Effector CD8-positive, alpha-beta T cell (primary cell): Measurements from ENCODE around the gene THAP3.
A peak's percentile ranks its signal among the peaks of the same experiment; 100 is the strongest.
"Not testable (repeated sequence)": the region's sequence is repeated elsewhere in the genome, so short reads cannot be mapped to it uniquely, and the experiment has no call there.

Experiments
- DNase-seq: peaks from one replicate; lab custom pipeline; 2025; lab: John Stamatoyannopoulos, UW

Gene THAP3

GRCh38 chr1:6591222-6591621 is 33.4 kb upstream of the THAP3 start:
- no peak for DNase-seq

GRCh38 chr1:6591644-6592043 is 33.0 kb upstream of the THAP3 start:
- no peak for DNase-seq

- DNase-seq = no peak
Observed at GRCh38 chr1:6592441-6592840, 32.2 kb upstream of the THAP3 start.

- no peak for DNase-seq
Observed at GRCh38 chr1:6592865-6593593, 31.6 kb upstream of the THAP3 start.

DNA sequence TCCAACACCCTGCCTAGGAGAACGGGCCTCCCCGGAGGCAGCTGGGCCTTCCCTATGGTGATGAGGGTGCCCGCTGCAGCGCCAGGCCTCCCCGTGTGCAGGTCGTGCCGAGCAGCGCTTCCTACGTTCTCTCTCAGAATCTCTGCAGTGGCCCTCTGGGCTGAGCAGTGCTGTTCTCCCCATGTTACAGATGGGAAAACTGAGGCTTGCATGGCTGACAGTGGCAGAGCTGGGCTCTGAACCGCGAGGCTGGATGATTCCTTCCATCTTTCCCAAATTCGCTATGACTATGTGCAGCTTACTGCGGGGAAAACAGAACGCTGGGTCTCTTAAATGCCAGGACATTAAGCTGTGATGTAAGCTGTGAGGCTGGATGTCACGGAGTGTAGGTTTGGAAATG is 30.9 kb upstream of the THAP3 start:
- DNase-seq = no peak

GRCh38 chr1:6594977-6595740 is 29.5 kb upstream of the THAP3 start:
- DNase-seq = no peak

- DNase-seq = no peak
Observed at GRCh38 chr1:6596351-6596750, 28.3 kb upstream of the THAP3 start.

- no peak for DNase-seq
Observed at GRCh38 chr1:6596886-6597776, 27.5 kb upstream of the THAP3 start.

DNA sequence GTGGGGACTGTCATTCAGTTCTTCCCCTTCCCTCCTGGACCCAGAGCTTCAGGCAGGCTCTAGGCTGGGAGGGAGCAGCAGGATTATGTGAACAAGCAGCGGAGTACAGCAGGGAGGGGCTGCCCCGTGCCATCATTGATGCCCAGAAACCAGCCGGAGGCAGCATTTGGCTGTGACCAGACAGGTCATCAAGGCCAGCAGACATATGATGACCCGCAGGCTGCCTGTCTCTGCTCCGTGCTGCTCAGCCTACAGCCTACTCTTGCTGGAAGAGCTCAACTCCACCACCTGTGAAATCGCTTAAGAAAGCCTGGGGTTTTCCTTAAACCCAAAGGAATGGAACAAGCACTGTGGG is 26.9 kb upstream of the THAP3 start:
- no peak for DNase-seq

- DNase-seq = no peak
Observed at GRCh38 chr1:6599141-6599975, 25.3 kb upstream of the THAP3 start.

GRCh38 chr1:6599991-6600390 is 24.7 kb upstream of the THAP3 start:
- DNase-seq = not testable (repeated sequence)

DNA sequence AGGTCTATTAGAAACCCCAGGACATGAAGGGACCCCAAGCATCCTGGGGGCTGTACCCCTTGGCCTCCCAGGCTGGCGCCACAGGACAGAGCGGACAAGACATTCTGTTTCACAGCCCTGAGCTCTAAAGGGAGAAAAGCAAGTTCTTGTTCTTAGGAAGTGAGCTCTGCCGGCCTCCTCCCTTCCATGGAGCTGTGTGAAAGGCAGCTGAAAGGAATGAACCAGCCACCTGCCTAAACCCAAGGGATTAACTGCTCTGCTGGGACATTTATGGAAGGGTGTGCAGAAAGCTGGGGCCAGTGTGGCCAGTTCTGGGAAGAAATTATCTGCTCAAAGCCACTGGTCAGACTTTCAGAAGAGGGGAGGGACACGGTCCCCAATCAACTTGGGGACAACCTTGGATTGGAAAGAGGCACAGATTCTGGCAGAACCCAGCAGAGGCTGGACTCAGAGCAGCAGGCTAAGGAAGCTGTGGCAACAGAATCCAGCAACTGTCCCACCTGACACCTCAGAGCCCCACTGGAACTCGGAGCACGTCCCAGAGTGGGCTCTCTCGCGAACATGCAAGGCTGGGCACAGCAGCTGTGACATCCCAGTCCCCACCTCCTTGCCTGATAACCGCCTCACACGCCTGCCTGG is 24.1 kb upstream of the THAP3 start:
- no peak for DNase-seq

DNA sequence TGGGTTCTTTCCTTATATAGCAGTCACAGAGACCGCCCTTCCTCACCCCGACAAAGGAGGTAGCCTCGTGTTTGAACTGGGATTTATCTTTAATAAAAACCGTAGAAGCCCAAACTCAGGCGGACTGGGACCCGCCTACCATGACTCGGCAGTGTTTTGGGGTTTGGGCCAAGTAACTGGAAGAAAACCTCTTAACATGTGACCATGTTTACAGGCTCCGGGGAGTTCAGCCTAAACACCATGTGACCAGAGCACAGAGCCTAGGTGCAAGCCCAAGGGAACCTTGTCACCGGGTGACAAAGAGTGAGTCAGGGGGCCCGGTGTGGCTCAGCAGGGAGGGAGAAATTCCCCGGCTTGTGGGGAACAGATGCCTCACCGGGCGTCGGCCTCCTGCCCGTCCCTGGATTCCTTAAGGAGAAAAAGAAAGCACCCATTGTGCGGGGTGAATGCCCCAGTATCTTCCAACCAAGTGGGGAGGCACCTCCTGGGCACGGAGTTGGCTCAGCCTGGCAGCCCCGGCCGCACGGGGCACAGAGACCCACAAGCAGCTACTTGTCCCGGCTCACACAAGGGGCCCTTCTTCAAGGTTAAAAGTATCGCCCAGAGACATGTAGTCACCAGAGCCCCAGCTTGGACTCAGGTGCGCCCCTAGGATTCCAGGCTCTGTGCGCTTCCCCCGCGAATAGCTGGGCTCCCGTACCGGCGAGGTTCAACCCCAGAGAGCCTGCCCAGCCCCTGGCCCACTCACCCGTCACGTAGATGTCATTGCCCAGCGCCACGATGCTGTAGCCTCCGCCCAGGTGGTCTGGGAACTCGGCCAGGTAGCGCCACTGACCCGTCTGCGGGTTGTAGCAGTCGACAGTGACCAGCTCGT is 23.4 kb upstream of the THAP3 start:
- DNase-seq = peak; percentile 26

GRCh38 chr1:6601923-6602668 is 22.6 kb upstream of the THAP3 start:
- DNase-seq = no peak

DNA sequence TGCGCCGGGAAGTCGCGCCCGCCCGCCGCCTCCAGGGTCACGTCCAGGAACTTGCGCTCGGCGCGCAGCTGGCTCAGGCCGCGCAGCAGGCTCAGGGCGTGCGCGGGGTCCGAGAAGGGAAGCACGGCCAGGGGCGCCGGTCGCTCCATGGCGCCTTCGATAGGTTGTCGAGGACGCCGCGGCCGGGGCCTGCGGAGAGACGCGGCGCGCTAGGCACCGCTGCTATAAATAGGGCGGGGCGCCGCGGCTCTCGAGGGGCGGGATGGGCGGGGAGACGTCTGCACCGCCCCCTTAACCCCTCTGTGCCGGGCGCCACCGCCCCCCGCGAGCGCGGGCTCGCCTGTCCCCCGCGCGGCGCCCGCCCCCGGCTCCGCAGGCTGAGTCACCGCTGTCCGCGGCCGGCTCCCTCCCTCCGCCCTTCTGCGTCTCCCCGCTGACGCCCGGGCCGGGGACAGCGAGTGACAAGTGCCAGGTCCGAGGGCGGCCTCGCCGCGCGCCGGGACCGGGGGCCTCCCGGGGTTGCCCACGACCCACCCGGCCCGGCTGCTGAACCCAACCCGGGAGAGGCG is 21.9 kb upstream of the THAP3 start, which contains the start of gene KLHL21:
Gene KLHL21, minus strand, starts transcription at position 201 of the 569 bp plus-strand sequence. Its CDS starts 52 bp downstream, at position 149.
- peak; percentile 72 for DNase-seq

DNA sequence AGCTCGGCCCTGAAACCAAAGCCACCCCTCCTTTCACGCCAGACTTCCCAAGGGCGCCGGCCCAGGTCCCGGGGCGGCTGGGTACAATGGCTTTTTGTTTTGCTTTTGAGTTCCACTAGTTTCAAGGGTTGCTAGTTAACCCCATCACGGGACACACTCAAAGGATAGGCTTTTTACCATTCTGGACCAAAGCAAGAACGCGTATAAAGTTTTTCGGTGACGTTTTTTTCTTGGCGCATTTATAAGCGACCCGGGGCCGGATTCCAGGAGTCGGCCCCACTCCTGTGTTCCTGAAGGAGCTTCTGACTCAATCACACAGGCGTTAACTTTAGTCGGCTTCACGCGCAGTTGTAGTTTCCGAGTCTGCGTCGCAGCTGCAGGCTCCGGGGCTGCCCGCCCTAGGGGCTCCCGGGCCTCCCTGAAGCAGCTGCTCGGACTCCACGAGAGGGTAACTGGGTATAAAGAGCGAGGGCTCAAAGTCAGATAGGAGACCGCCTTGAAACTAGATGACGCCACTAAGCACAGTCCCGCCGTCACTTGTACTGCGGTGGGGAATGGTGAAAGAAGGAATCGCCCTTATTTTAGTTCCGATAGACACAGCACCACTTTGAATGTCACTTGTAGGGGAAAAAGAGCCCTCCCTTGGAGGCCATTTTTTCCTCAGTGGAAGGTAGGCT is 21.3 kb upstream of the THAP3 start:
- peak; percentile 38 for DNase-seq

DNA sequence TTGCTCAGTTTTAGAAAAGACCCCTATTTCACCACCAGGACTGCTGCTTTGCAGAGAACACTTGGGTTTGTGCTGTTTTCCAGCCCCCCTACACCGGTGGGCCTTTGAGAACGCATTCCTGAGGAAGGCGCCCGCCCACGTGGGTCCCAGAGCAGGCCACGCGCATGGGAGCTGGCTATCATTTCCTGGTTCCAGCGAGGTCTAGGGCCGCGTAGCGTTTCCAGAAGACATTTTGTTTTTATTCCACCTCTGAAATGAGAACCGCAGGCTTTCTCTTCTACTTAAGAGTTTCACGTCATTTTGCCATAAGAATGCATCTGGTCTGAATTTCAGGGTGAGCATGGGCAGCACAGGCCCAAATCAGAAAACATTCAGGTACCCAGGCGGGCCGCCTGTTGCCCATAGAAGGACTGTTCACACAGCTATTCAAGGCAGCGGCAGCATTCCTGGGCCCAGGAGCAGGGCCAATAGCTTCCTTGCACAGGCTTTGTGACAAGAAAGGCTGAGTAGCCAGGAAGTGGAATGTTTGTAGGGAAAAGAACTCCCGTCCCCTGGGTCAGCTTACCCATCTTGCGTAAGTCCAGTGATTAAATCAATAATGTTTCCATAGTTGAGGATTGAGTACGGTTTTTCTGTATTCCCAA is 20.6 kb upstream of the THAP3 start:
- DNase-seq = no peak
